Measurements from ENCODE around the gene COL9A3. TPM values are rescaled to one million over a fixed set of nuclear protein-coding genes. Genes with fewer than 3 reads are reported as not detected.

The COL9A3 gene
- total and polyA plus RNA-seq, 8 donors = 1.7 to 183 (median 9.5) TPM

DNA sequence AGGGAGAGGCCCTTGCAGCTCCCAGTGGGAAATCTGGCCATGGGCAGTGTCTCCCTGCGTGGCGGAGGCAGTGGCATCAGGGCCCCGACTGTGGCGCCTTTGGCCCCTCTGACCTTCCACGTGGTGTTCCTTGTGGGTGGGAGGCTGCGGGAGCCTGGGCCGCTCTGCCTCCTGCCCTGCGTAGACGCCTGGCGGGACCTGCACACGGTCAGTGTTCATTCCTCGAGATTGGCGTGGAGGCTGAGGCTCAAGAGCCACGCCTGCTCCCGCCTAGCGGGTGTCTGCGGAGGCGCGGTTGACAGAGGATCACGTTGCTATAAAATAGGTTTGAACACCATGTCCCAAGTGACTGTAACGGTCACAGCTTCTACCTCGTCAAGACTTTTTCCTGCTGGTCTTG, 14.0 kb downstream of the COL9A3 start:
- ATAC-seq (no peak), FAIRE-seq (no peak), DNase-seq (peak in 3 of 6 donors; percentile 15 to 55 (median 20))
- TF ChIP-seq, protein P1, sequence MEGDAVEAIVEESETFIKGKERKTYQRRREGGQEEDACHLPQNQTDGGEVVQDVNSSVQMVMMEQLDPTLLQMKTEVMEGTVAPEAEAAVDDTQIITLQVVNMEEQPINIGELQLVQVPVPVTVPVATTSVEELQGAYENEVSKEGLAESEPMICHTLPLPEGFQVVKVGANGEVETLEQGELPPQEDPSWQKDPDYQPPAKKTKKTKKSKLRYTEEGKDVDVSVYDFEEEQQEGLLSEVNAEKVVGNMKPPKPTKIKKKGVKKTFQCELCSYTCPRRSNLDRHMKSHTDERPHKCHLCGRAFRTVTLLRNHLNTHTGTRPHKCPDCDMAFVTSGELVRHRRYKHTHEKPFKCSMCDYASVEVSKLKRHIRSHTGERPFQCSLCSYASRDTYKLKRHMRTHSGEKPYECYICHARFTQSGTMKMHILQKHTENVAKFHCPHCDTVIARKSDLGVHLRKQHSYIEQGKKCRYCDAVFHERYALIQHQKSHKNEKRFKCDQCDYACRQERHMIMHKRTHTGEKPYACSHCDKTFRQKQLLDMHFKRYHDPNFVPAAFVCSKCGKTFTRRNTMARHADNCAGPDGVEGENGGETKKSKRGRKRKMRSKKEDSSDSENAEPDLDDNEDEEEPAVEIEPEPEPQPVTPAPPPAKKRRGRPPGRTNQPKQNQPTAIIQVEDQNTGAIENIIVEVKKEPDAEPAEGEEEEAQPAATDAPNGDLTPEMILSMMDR (IDR thresholded peaks at IDR 0.05) = no peak
- Histone ChIP-seq H3K9me3 (no peaks in the 10 kb centered on the region), H3K36me3 (no peaks in the 10 kb centered on the region), H3K4me1 (no peaks in the 10 kb centered on the region), H3K27me3 (no peaks in the 10 kb centered on the region), H3K27ac (peak overlapping the region; percentile 57 to 80 (median 66)), H3K4me3 (no peak overlapping the region)
- intact Hi-C loops (cut with DNase I) = no loop called here
- WGBS, 2 donors = 90 to 91% methylated on average over 21 to 22 of the region's 22 CpGs

DNA sequence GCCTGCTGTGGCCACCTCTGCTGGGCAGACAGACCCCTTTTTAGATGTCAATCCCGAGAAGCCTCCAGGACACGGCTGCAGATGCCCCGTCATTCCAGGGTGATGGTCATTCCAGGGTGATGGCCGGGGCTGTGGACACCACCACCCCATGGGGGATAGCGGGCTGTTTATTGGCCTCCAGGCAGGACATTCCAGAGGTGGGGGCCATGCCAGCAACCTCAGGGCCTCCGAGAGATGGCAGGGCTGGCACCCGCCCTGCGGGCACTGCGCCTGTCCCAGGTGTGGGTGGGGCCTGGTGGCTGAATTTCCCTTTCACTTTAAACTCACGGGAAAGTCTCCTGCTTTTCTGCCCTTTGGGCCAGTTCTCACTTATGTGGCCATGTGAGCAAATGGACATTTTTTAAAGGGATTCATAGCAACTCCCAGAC, 14.5 kb downstream of the COL9A3 start:
- DNase-seq = peak; percentile 36 to 90 (median 74)
- H3K4me3 ChIP-seq = no peak overlapping the region
- WGBS, 2 donors = 60 to 66% methylated on average over 10 of the region's 10 CpGs

GRCh38 chr20:62831854-62832211, 15.0 kb downstream of the COL9A3 start:
- H3K27me3 ChIP-seq = no peaks in the 10 kb centered on the region
- FAIRE-seq (no peak), DNase-seq (no peak), ATAC-seq (peak in 2 of 4 donors; percentile 6 to 8)
- WGBS, 2 donors = 66 to 71% methylated on average over 10 of the region's 10 CpGs
- H3K4me3 ChIP-seq = no peak overlapping the region
- peak overlapping the region in 3 of 4 donors; percentile 28 to 63 (median 57) for H3K27ac ChIP-seq
- no peaks in the 10 kb centered on the region for H3K4me1 ChIP-seq
- no peaks in the 10 kb centered on the region for H3K36me3 ChIP-seq
- H3K9me3 ChIP-seq = no peaks in the 10 kb centered on the region
- TF ChIP-seq, protein P1 (IDR thresholded peaks at IDR 0.05) = no peak
- intact Hi-C loops (cut with DNase I) = no loop called here

More for the DNA sequence above, 14.5 kb downstream of the COL9A3 start:
- intact Hi-C loops (cut with DNase I) = no loop called here
- FAIRE-seq (no peak), ATAC-seq (peak; percentile 64 to 87 (median 80))
- no peaks in the 10 kb centered on the region for H3K36me3 ChIP-seq
- no peaks in the 10 kb centered on the region for H3K4me1 ChIP-seq
- no peaks in the 10 kb centered on the region for H3K27me3 ChIP-seq
- no peaks in the 10 kb centered on the region for H3K9me3 ChIP-seq
- TF ChIP-seq, protein P1 (IDR thresholded peaks at IDR 0.05) = no peak
- H3K27ac ChIP-seq = peak overlapping the region; percentile 57 to 80 (median 66)

DNA sequence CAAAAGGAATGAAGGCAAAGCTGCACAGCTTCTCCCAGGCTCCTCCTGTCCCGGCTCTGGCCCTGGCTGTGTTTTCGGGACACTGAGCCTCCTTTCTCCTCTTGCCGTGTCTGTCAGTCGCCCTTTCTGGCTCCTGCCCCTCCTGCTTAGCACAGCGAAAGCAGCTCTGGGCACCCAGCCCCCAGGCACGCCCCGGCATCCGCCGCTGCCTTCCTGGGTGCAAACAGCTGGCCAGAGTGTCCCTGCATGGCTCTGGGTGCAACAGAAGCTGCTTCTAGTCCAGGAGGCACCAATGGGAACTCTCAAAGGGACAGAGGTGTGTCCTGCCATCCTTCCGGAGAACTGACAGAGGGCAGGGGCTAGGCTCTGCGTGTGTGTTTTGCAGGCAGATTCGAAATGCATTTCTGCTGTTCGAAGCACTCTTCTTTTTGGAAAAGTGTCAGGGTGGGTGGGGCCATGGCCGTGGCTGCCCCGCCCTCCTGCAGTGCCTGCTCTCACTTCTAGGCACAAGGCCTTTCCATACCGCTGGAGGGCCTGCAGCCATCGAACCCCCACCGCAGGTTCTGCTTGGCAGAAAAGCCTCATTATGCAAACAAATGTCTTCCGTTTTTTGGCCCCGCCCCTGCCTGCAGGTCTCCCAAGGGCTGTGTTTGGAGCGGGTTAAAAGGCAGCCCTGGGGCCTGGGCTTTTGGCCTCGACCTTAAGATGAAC, 15.5 kb downstream of the COL9A3 start:
- H3K27me3 ChIP-seq = no peaks in the 10 kb centered on the region
- peak in 3 of 6 donors; percentile 42 to 58 (median 53) for DNase-seq
- TF ChIP-seq, protein P1 (IDR thresholded peaks at IDR 0.05) = no peak
- no peak overlapping the region for H3K4me3 ChIP-seq
- intact Hi-C loops (cut with DNase I) = no loop called here
- peak; percentile 23 to 71 (median 46) for ATAC-seq
- H3K36me3 ChIP-seq = no peaks in the 10 kb centered on the region
- H3K9me3 ChIP-seq = no peaks in the 10 kb centered on the region
- H3K4me1 ChIP-seq = no peaks in the 10 kb centered on the region
- WGBS, 2 donors = 38 to 40% methylated on average over 22 of the region's 22 CpGs
- FAIRE-seq = no peak
- H3K27ac ChIP-seq = peak overlapping the region in 3 of 4 donors; percentile 28 to 63 (median 57)

DNA sequence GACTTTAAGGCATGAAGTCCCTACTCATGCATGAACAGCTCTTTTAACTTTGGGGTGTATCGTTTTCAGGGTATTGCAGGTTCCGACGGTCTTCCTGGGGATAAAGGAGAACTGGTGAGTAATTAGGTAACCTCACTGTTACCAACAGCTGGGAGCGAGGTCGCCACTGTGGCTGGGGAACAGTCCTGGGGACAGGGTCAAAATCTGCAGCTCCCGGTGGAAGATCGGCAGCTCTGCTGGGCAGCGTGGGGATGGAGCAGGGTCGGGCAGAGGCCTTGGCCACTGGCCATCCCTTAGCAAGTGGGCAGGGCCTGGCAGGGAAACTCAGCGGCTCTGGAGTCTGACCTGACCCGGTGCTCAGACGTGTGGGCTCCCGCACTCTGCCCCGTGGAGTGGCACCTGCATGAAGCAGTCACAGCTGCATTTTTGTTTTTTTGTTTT, 16.1 kb downstream of the COL9A3 start:
- ATAC-seq = peak in 3 of 4 donors; percentile 41 to 55 (median 43)
- intact Hi-C loops (cut with DNase I) = no loop called here

More for the DNA sequence above, 16.1 kb downstream of the COL9A3 start:
- H3K36me3 ChIP-seq = no peaks in the 10 kb centered on the region
- DNase-seq (peak in 3 of 6 donors; percentile 58 to 72 (median 61)), FAIRE-seq (no peak)
- H3K4me3 ChIP-seq = no peak overlapping the region
- no peaks in the 10 kb centered on the region for H3K27me3 ChIP-seq
- 21 to 31% methylated on average over 14 of the region's 14 CpGs for WGBS, 2 donors
- H3K27ac ChIP-seq = peak overlapping the region in 3 of 4 donors; percentile 28 to 63 (median 57)
- H3K9me3 ChIP-seq = no peaks in the 10 kb centered on the region
- no peaks in the 10 kb centered on the region for H3K4me1 ChIP-seq
- TF ChIP-seq, protein P1 (IDR thresholded peaks at IDR 0.05) = no peak

Measured in pancreas (tissue), 10 donors.